HG02943 (cell line): ENCODE results near the gene FAM170B.

ENCODE experiments used
- ATAC-seq: cut with Tn5 transposase; IDR thresholded peaks from one replicate; pipeline ENCODE4 v1.9.1; 2021; ENCODE audit warnings: mild to moderate bottlenecking, low read depth, moderate library complexity; ENCODE audit not compliant: unreplicated experiment

Gene FAM170B

GRCh38 chr10:49153971-49154370 lies 20.1 kb upstream of the FAM170B start:
- no peak for ATAC-seq

GRCh38 chr10:49153115-49153514 lies 19.3 kb upstream of the FAM170B start:
- ATAC-seq = no peak

GRCh38 chr10:49152663-49153062 lies 18.8 kb upstream of the FAM170B start:
- no peak for ATAC-seq

- ATAC-seq = no peak
Observed at GRCh38 chr10:49152037-49152436, 18.2 kb upstream of the FAM170B start.

- no peak for ATAC-seq
Observed at GRCh38 chr10:49151481-49151880, 17.7 kb upstream of the FAM170B start.

- ATAC-seq = no peak
Observed at GRCh38 chr10:49151025-49151445, 17.2 kb upstream of the FAM170B start.

- no peak for ATAC-seq
Observed at GRCh38 chr10:49150426-49150825, 16.6 kb upstream of the FAM170B start.

DNA sequence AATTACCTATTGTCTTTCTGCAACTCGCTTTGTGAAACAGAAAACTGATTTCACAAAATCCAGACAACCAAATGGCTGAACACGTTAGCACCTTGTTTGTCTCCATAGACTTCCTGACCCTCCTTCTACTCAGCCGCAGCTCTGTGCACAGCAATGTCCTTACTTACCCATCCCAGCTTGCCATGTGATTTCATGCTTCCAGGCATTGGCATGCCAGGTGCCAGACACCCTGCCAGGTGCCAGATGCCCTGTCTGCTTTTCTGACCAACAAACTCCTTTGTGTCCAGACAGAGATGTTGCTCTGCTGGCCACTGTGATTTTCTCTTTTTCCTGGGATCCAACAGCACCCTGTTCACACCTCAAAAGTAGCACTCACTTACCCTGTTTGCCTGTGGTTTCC lies 16.1 kb upstream of the FAM170B start:
- ATAC-seq = no peak

GRCh38 chr10:49144058-49144720 lies 10.4 kb upstream of the FAM170B start:
- ATAC-seq = no peak

- ATAC-seq = no peak
Observed at GRCh38 chr10:49143249-49143648, 9.4 kb upstream of the FAM170B start.

- peak; percentile 78 for ATAC-seq
Observed at GRCh38 chr10:49141541-49142332, 7.9 kb upstream of the FAM170B start.

- ATAC-seq = no peak
Observed at GRCh38 chr10:49140304-49141177, 6.7 kb upstream of the FAM170B start.

DNA sequence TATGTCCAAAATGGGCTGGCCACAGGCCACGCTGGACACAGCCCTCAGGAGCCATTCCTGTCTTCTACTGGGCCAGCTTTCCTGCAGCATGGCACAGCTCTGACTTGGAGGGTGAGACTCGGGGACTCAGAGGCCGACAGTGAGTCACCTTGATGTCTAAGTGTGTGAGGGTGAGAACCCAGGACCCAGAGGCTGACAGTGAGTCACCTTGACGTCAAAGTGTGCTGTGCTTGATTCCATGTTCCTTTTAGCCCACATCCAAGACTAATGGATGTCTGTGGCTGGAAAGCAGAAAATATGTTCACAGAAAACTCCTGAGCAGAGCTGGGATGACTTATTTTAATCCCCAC lies 6.0 kb upstream of the FAM170B start:
- ATAC-seq = no peak

GRCh38 chr10:49139028-49139845 lies 5.4 kb upstream of the FAM170B start:
- ATAC-seq = no peak

DNA sequence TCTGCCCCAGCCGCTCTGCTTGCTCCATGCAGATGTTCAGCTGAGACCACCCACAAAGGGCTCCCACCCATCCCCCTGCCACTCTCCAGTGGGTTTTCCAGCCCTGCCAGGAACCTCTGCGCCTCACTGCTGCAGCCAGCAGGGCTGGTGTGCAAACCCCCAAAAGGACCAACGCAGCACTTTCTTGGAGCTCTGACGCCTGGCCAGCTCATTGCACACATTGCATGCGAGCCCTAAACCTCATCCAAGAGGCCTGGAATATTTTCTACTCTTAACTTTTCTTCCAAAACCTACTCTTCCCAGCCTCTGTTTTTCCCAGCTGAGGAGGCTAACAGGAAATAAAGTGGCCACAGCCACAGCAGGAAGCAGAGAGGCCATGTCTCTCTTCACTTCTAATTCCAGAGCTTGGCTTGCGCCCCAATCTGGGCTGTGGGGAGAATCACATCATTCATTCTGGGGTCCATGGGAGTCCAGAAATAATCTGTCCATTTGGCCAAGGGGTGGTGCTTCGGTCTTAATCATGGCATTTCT lies 4.6 kb upstream of the FAM170B start:
- no peak for ATAC-seq

DNA sequence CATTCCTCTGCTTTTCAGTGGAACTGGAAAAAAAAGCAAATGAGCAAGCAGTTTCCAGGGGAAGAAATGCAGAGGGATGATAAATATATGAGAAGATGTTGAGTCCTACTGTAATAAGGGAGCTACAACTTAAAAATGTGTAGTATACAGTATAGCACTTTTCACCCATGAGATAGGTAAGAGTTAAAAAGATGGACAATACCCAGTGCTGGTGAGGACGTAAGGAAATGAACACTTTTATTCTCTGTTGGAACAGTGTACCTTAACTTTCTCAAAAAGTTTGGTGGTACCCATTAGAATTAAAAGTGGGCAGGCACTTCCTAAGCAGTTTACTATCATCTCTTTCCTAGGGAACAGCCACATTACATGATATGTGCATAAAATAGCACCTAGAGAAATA lies 2.7 kb upstream of the FAM170B start:
- ATAC-seq = no peak

DNA sequence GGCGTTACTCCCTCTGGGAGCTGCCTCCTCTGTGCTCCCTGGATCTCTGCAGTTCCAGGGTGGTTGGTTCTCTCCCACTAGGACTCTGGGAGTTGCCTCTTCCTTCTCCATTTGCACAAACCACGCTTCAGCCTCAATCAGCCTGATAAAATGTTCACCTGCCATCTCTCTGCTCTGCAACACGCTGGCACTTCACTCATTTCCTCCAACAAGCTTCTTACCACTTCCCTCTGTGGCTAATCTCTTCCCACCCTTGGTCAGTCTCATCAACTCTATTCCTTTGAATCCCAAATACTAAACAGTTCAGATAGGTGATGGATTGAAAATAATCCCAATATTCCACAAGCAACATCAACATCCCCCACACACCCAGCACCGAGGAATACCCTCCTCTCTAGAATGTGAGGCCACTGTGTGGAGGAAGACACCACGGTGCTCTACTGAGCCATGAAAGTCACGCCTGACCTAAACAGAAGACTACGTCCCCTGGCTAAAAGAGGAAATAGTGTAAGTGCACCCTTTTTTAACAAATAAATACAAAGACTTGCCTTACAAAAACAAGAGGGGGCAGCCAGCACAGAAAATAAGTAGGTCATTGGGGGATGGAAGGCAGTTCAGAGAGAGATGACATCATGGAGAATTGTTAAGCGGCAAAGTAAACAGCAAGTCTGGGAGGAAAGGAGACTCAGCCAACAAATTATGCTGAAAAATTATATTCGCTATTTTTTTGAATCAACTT lies 1.9 kb upstream of the FAM170B start:
- ATAC-seq = no peak

DNA sequence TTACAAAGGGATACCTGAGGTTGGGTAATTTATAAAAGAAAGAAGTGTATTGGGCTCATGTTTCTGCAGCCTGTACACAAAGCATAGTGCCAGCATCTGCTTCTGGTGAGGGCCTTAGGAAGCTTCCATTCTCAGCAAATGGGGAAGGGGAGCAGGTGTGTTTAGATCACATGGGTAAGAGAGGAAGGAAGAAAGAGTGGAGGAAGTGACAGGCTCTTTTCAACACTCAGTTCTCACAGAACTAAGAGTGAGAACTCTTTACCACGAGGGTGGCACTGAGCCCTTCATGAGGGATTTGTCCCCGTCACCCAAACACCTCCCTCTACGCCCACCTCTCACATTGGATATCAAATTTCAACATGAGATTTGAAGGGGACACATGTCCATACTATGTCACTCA lies 506 bp upstream of the FAM170B start:
- no peak for ATAC-seq

DNA sequence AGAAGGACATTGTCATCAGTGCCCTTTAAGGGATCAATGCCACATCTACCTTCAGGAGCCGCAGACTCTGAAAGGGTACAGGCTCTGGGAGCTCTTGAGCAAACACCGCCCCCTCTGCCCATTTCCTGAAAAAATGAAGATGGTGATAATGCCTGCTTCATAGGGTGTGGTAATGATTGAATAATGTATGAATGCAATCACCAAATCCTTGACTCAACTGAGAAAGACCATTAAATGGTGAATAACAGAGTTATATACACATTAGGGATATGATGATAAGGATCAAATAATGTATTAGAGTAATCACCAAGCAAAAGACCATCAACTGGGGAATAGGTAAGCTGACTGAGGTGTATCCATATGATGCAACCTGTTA lies 1.5 kb downstream of the FAM170B start:
- no peak for ATAC-seq
